GM19328 (cell line): ENCODE data around the gene MIPOL1.
"Not testable (repeated sequence)": the region's sequence is repeated elsewhere in the genome, so short reads cannot be mapped to it uniquely, and the experiment has no call there.

Experiments used
- ATAC-seq: cut with Tn5 transposase; IDR thresholded peaks from one replicate; pipeline ENCODE4 v1.9.1; 2021; ENCODE audit warnings: mild to moderate bottlenecking, moderate library complexity; ENCODE audit not compliant: unreplicated experiment

MIPOL1 gene

DNA sequence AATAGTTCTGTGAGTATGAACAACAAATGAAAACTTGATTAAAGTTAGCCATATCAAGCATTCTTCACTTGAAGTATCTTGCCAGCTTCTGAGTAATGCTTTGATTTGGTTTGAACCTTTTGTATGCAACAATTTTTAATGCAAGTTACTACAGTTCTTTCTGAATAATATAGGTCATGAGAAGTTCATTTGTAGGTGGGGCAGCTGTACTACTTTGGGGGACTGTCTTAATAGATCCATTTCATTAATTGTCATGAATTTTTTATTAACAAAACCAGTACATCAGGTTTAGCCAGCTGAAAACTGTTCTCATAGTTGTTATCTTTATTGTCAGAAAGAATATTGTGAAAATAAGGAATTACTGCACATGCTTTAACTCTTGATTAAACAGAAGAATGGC is 254.6 kb downstream of the MIPOL1 start:
- no peak for ATAC-seq

DNA sequence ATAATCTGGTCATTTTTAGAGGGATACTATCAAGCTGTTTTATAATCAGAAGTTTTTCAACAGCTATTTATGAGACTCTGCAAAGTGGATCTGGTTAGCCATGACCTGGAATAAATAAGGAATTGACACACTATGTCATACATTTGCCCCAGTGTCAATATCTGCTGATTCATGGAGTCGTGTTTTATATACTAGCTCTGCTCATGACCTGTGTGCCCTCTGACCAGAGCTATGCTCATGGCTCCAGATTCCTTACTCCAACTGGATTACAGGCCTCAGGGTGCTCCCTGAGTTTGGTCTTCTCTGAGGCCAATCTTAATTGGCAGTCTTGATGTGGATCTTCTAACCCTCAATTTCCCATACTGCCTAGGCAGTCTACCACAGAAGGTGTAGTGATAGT is 256.2 kb downstream of the MIPOL1 start:
- no peak for ATAC-seq

DNA sequence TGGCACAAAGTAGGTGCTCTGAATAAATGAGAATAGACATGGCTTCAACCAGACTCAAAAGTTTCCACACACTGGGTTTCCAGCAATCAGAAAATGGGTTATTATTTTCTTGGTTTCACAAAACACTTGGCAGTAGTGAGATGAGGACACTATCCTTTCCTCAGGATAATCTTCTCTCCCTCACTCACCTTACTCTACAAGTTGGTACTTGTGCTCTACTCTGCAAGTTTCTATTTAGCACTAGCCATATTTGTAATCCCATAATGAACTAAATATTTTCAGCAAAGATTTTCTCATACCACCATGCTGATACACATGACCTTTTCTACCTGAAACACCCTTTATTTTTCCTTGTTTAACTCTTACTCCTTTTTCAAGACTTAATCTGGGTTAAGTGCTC is 259.6 kb downstream of the MIPOL1 start:
- ATAC-seq: no peak

DNA sequence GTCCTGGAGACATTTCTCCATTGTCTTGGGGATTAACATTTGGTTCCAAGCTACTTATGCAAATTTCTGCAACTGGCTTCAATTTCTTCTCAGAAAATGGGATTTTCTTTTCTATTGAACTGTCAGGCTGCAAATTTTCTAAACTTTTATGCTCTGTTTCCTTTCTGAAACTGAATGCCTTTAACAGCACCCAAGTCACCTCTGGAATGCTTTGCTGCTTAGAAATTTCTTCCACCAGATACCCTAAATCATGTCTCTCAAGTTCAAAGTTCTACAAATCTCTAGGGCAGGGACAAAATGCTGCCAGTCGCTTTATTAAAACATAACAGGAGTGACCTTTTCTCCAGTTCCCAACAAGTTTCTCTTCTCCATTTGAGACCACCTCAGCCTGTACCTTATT is 264.7 kb downstream of the MIPOL1 start:
- ATAC-seq: not testable (repeated sequence)

DNA sequence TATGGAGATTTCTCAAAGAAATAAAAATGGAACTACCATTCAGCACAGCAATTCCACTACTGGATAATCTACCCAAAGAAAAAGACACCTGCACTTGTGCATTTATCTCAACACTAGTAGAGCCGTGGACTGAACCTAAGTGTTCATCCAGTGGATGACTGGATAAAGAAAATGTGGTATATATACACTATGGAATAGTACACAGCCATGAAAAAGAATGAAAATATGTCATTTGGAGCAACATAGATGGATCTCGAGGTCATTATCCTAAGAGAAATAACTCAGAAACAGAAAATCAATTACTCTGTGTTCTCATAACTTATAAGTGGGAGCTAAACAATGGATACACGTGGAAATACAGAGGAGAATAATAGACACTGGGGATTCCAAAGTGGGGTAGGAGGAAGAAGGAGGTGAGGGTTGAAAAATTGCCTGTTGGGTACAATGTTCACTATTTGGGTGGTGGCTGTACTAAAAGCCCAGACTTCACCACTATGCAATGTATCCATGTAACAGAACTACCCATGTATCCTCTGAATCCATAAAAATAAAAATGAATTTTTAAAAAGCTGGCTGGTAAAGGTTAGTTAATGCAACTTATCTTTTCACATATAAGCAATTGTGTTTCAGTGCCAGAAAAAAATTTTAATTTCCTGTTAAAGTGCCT is 266.6 kb downstream of the MIPOL1 start:
- no peak for ATAC-seq

DNA sequence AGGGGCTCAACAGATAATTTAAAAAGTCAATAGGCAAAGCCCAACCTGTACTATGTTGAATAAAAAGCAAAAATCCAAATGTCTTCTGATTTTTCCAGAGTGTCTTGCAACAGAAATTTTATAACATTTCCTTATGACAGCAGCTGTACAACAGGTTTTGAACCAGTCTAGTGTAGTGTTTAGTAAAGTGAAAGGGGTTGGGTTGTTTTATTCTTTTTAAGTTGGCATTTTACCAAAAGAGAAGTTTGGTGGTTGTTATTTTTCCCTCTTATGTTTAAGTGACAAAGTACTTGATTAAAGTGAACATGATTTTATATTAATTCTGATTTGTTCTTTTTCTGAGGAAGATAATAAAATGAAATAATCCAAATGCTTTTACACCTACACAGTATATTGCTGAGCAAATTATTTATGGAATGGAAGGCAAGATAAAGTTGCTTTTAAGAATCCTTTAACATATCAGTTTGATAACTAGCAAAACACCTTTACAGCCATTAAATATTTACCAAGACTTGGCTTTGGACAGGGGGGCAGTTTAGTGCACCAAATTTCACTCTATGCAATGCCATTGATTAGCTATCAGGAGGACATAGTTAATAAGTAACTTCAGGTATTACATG is 268.4 kb downstream of the MIPOL1 start:
- no peak for ATAC-seq

DNA sequence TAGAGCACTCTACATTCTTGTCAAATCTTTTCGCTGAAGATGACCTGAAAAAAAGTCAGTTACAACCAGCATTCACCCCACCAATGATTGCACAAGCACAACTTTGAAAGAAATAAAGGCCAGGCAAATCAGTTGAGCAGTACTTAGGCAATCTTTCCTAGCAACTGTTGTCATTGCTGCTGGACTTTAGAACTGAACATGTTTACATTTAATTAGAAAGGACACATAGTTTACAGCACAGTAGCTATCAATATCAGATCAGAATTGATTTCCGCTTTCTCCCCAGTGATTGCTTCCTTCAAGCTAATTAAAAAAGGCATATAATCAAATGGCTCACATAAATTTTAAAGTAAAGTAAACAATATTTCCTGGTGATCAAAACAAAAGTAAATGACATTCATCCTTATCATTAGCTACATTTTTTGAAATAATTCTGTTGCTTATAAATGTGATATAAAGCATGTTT is 268.9 kb downstream of the MIPOL1 start:
- ATAC-seq: no peak

DNA sequence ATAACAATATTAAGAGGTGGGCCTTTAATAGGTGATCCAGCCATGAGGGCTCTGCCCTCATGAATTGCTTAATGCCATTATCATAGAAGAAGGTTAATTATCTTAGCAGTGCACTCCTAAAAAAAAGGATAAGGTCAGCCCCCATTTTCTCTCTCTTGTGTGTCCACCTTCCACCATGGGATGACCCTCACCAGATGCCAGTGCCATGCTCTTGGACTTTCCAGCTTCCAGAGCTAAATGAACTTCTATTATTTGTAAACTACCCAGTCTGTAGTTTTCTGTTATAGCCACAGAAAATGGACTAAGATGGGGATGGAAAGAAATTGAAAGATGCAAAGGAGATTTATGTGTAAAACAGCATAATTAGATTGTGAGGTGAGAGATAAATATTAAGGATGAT is 271.9 kb downstream of the MIPOL1 start:
- no peak for ATAC-seq

DNA sequence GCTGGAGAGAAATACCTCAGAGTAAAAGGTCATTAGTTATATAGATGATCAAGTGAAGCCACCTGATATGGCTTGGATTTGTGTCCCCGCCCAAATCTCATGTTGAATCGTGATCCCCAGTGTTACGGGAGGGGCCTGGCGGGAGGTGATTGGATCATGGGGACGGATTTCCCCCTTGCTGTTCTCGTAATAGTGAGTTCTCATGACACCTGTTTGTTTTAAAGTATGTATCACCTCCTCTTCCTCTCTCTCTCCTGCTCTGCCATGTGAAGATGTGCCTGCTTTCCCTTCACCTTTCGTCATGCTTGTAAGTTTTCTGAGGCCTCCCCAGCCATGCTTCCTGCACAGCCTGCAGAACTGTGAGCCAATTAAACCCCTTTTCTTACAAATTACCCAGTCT is 272.5 kb downstream of the MIPOL1 start:
- ATAC-seq: no peak

DNA sequence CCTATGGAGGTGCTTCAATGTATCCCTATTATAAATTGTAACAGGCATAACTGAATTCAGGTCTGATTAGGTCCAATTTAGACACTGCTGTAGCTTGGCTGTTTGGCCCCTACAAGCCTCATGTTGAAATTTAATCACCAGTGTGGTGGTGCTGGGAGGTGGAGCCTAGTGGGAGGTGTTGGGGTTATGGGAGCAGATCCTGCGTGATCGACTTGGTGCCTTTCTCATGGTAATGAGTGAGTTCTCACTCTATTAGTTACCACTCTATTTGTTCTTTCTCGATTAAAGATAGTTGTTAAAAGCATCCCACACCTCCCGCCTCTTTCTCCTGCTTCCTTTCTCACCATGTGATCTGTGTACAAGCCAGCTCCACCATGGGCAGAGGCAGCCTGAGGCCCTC is 275.2 kb downstream of the MIPOL1 start:
- ATAC-seq: no peak

DNA sequence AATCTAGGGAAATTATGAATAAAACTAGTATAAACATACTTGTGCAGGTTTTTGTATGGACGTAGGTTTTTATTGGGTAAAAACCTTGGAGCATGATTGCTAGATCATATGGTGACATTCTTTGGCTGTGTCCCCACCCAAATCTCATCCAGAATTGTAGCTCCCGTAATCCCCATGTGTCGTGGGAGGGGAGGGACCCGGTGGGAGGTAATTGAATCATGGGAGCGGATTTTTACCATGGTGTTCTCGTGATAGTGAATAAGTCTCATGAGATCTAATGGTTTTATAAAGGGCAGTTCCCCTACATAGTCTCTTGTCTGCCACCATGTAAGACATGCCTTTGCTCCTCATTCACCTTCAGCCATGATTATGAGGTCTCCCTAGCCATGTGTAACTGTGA is 276.5 kb downstream of the MIPOL1 start:
- no peak for ATAC-seq

DNA sequence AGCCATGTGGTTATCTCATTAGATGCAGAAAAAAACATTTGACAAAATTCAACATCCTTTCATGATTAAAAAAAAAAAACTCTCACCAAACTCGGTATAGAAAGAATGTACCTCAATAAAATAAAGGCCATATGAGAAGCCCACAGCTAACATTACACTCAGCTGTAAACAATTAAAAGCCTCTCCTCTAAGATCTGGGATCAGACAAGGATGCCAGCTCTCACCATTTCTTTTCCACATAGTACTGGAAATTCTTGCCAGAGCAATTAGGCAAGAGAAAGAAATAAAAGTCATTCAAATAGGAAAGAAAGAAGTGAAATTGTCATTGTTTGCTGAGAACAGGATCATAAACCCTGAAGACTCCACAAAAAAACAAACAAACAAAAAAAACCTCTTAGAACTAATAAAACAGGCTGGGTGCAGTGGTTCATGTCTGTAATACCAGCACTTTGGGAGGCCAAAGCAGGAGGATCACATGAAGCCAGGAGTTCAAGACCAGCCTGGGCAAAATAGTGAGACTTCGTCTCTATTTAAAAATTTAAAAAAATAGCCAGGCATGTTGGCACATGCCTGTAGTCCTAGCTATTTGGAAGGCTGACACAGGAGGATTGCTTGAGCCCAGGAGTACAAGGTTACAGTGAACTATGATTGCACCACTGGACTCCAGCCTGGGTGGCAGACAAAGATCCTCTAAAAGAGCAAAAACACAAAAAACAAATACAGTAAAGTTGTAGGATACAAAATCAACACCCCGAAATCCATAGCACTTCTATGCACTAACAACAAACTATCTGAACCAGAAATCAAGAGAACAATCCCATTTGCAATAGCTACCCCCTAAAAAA is 282.9 kb downstream of the MIPOL1 start:
- no peak for ATAC-seq

DNA sequence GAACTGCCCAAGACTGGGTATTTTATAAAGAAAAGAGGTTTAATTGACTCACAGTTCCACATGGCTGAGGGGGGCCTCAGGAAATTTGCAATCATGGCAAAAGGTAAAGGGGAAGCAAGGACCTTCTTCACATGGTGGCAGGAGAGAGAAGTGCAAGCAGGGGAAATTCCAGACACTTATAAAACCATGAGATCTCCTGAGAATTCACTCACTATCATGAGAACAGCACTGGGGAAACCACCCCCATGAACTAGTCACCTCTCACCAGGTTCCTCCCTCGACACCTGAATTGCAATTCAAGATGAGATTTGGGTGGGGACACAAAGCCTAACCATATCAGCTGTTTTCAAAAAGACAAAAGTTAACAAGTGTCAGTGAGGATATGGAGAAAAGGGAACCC is 284.7 kb downstream of the MIPOL1 start:
- ATAC-seq: no peak

DNA sequence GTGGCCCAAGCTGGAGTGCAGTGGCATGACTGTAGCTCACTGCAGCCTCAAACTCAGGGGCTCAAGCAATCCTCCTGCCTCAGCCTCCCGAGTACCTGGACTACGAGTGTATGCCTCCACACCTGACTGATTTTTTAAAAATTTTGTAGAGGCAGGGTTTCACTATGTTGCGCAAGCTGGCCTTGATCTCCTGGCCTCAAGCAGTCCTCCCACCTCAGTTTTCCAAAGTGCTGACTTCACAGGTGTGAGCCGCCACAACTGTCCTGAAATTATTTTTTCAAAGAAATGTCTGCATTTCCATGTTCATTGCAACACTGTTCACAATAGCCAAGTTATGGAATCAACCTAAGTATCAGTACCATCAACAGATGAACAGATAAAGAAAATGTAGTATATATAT is 285.9 kb downstream of the MIPOL1 start:
- no peak for ATAC-seq

DNA sequence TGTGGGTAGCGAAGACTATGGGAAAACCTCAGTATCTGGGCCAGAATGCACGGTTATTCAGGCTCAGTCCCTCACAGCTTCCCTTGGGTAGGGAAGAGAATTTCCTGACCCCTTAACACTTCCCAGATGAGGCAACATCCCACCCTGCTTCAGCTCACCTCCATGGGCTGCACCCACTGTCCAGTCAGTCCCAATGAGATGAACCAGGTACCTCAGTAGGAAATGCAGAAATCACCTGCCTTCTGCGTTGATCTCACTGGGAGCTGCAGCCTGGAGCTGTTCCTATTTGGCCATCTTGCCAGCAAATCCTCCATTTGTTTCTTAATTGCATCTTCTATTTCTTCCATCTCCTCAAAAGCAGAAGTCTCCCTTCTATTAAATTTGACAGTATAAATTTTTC is 292.9 kb downstream of the MIPOL1 start:
- no peak for ATAC-seq

DNA sequence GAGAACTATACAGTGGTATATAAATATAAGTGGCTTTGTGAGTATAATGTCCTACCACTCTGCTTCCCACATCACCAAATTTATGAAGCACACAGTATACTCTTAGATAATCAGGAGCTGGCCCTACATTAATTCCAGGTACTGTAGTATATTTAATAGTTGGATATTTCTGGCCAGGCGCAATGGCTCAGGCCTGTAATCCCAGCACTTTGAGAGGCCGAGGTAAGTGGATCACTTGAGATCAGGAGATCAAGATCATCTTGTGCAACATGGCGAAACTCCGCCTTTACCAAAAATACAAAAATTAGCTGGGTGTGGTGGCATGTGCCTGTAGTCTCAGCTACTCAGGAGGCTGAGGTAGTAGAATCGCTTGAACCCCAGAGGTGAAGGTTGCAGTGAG is 293.3 kb downstream of the MIPOL1 start:
- no peak for ATAC-seq

DNA sequence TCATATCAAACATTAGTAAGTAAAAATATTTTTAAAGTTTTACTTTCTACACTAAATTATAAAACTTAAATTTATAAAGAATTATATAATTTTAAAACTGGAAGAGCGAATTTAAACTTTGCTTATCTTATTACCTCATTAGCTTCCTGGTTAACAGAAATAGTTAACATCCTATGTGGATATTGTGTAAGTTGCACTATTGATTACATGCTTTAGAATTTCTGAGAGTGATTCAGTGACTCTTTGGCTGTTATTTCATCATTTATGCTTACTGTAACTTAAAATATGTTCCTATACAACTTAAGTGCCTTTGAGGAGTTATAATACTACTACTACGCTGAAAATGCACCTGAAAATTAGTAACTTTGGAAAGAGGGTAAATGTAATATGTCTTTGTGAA is 295.9 kb downstream of the MIPOL1 start:
- no peak for ATAC-seq

DNA sequence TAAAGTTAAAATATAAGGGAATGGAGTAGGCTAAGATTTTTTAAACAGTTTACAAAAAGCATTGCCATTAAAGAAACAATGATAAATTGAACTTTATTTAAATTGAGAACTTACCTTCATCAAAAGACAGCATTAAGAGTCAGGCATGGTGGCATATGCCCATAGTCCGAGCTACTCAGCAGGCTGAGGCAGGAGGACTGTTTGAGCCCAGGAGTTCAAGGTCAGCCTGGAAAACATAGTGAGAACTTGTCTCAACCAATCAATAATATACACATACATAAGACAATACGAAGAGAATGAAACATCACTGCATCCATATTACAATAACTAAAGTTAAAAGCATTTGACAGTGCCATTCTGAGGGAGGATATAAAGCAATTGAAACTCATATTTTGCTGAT is 299.7 kb downstream of the MIPOL1 start:
- ATAC-seq: no peak

DNA sequence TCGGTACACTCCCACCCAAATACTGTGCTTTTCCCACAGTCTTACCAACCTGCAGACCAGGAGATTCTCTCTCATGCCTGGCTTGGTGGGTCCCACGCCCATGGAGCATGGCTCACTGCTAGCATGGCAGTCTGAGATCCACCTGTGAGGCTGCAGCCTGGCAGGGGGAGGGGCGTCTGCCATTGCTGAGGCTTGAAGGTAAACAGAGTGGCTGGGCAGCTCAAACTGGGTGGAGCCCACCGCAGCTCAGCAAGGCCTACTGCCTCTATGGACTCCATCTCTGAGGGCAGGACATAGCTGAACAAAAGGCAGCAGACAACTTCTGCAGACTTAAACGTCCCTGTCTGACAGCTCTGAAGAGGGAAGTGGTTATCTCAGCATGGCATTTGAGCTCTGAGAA is 304.1 kb downstream of the MIPOL1 start:
- no peak for ATAC-seq

DNA sequence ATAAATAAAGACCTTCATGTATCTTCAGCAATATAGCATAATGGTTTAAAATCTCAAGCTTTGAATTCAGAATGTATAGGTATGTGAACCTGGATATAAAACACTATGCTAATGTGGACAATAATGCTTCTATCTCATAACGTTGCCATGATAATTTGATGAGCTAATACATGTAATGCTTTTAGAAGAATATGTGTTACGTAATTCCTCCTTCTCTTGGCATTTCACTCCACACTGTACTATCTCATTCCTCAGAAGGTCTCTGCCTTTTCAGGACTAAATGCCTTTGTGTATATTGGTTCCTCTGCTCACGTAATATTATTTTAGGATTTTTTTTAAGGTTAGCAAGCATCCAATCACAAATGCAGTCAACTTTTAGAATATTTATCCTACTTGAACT is 310.8 kb downstream of the MIPOL1 start:
- no peak for ATAC-seq

DNA sequence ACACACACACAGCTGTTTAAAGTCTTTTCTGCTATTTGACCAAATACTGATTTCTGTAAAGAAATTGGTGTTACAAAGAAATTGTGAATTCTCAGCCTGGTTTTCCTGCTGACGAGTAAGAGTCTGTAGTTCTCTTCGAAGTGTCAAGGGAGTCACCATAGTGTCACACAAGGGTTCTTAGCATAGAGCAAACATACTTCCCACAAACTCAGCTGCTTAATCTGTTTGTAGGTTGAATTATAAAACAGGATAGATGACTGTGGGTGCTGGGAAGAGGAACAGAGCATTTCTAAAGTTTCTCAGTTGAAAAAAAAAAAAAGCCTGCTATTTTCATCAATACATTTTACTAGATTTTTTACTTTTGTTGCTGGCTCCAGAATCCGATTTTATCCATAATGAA is 314.4 kb downstream of the MIPOL1 start:
- ATAC-seq: no peak

DNA sequence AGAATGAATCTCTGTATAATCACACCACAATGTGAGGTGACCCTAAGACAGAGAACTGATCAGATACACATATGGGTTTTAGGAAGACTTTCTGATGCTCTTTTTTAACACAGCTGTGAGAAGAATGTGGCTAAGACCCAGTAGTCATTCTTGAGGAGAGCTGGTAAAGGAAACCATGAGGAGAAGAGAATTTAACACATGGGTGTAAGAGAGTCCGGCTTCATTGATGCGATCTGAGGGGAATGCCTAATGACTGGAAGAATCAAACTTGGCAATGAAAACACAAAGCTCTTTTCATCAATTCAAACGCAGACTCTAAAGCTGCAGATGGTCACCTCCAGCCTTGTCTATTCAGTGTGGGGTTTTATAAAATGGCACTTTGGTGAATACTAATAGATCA is 318.0 kb downstream of the MIPOL1 start:
- ATAC-seq: no peak
